ENCODE measurements around the gene SMIM43.

The SMIM43 gene

GRCh38 chr4:121776610-121777401, 11.8 kb upstream of the SMIM43 start:
- TF ChIP-seq CTCF (conservative IDR thresholded peaks at IDR 0.05; ENCODE audit: control insufficient read depth, insufficient read depth, low read depth, low read length) = no peak
- no peak for DNase-seq (ENCODE audit: low read depth)
- no peak overlapping the region for H3K4me3 ChIP-seq (ENCODE audit: control insufficient read depth, low read depth, low read length)

GRCh38 chr4:121773883-121774282, 8.9 kb upstream of the SMIM43 start:
- H3K4me3 ChIP-seq (ENCODE audit: control insufficient read depth, low read depth, low read length) = no peak overlapping the region
- TF ChIP-seq CTCF (conservative IDR thresholded peaks at IDR 0.05; ENCODE audit: control insufficient read depth, insufficient read depth, low read depth, low read length) = no peak
- no peak for DNase-seq (ENCODE audit: low read depth)

GRCh38 chr4:121771869-121772268, 6.9 kb upstream of the SMIM43 start:
- no peak for DNase-seq (ENCODE audit: low read depth)
- no peak for TF ChIP-seq CTCF (conservative IDR thresholded peaks at IDR 0.05; ENCODE audit: control insufficient read depth, insufficient read depth, low read depth, low read length)
- H3K4me3 ChIP-seq (ENCODE audit: control insufficient read depth, low read depth, low read length) = no peak overlapping the region

- no peak for DNase-seq (ENCODE audit: low read depth)
- TF ChIP-seq CTCF (conservative IDR thresholded peaks at IDR 0.05; ENCODE audit: control insufficient read depth, insufficient read depth, low read depth, low read length) = no peak
- no peak overlapping the region for H3K4me3 ChIP-seq (ENCODE audit: control insufficient read depth, low read depth, low read length)
Observed at GRCh38 chr4:121769341-121769740, 4.4 kb upstream of the SMIM43 start.

GRCh38 chr4:121767166-121767565, 2.2 kb upstream of the SMIM43 start:
- DNase-seq (ENCODE audit: low read depth) = no peak
- H3K4me3 ChIP-seq (ENCODE audit: control insufficient read depth, low read depth, low read length) = no peak overlapping the region
- TF ChIP-seq CTCF (conservative IDR thresholded peaks at IDR 0.05; ENCODE audit: control insufficient read depth, insufficient read depth, low read depth, low read length) = no peak

- no peak for TF ChIP-seq CTCF (conservative IDR thresholded peaks at IDR 0.05; ENCODE audit: control insufficient read depth, insufficient read depth, low read depth, low read length)
- no peak for DNase-seq (ENCODE audit: low read depth)
- H3K4me3 ChIP-seq (ENCODE audit: control insufficient read depth, low read depth, low read length) = no peak overlapping the region
Observed at GRCh38 chr4:121765971-121766538, 1.1 kb upstream of the SMIM43 start.
